Esophagus muscularis mucosa (tissue), 4 donors: Measurements from ENCODE around the gene RARG.

Experiments
- EP300 ChIP-seq: sonication (generic); formaldehyde crosslinking; IDR thresholded peaks from one replicate; pipeline ENCODE4 v1.6.1; 2017; ENCODE audit warnings: antibody characterized with exemption
- POLR2A ChIP-seq: fragments of 450-650 bp; IDR thresholded peaks from one replicate; pipeline ENCODE4 v1.6.1; 2017; ENCODE audit warnings: antibody characterized with exemption, moderate library complexity, mild to moderate bottlenecking, low read depth
- POLR2AphosphoS5 ChIP-seq, 2 donors: sonication (generic); formaldehyde crosslinking; IDR thresholded peaks; one replicate each; pipeline ENCODE4 v1.6.1; 2017; ENCODE audit warnings: antibody characterized with exemption in 2 of 2
- TF ChIP-seq, protein P1 (sequence below), 3 experiments: fragments of 200-600 bp in 2 of 3; fragments of 450-650 bp in 1 of 3; sonication (generic) in 2 of 3; IDR thresholded peaks; one replicate each; pipeline ENCODE4 v1.5.1; 2017 to 2019; ENCODE audit warnings: antibody characterized with exemption in 3 of 3, mild to moderate bottlenecking in 2 of 3, moderate library complexity in 1 of 3

DNA sequence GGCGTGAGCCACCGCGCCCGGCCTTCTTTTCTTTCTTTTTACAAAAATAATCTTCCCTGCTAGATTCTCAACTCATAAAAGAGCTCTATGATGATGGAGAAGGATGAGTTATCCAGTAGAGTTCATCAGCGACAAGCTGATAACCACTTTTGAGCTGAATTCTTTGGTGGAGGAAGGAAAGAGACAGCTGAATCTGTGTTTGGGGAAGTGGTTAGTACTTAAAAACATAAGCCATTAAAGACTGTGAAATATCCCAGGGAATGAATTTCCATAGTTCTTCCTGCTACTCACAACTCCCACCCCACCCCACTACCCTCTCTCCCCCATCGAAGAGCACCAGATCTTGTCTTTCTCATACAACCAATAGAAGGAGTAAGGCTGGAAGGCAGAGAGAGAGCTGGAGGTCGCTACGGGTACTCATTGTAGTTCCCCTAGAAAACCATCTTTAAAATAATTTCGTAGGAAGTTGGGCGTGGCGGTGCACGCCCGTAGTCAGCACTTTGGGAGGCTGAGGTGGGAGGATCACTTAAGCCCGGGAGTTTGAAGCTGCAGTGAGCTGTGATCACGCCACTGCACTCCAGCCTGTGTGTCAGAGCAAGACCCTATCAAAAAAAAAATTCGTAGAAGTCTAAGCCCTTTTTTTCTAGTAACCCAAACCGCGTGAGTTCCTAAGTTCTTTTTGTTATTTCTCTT is 35.4 kb upstream of the RARG start:
- TF ChIP-seq EP300 (no peak), POLR2A (no peak), POLR2AphosphoS5 (IDR thresholded peaks at IDR 0.05) (no peak)
- TF ChIP-seq, protein P1, sequence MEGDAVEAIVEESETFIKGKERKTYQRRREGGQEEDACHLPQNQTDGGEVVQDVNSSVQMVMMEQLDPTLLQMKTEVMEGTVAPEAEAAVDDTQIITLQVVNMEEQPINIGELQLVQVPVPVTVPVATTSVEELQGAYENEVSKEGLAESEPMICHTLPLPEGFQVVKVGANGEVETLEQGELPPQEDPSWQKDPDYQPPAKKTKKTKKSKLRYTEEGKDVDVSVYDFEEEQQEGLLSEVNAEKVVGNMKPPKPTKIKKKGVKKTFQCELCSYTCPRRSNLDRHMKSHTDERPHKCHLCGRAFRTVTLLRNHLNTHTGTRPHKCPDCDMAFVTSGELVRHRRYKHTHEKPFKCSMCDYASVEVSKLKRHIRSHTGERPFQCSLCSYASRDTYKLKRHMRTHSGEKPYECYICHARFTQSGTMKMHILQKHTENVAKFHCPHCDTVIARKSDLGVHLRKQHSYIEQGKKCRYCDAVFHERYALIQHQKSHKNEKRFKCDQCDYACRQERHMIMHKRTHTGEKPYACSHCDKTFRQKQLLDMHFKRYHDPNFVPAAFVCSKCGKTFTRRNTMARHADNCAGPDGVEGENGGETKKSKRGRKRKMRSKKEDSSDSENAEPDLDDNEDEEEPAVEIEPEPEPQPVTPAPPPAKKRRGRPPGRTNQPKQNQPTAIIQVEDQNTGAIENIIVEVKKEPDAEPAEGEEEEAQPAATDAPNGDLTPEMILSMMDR (IDR thresholded peaks at IDR 0.05): no peak
